Transverse colon (tissue), 4 donors: ENCODE data around the gene TRIM27. TPM values are rescaled to one million over a fixed set of nuclear protein-coding genes. Genes with fewer than 3 reads are reported as not detected.
"Not testable (repeated sequence)": the region's sequence is repeated elsewhere in the genome, so short reads cannot be mapped to it uniquely, and the experiment has no call there.

ENCODE experiments used
- DNase-seq: peaks from one replicate; pipeline ENCODE4 v3.0.0-alpha.2; 2019
- H3K27ac ChIP-seq, 4 donors: fragments of 200-600 bp; sonication (generic); 2 replicates each; pipeline ENCODE4 v1.5.1; 2016 to 2018; ENCODE audit warnings: inconsistent platforms in 4 of 4
- H3K27me3 ChIP-seq: fragments of 200-600 bp; sonication (generic); 2 replicates; pipeline ENCODE4 v1.5.1; 2017; ENCODE audit warnings: inconsistent platforms
- H3K36me3 ChIP-seq, 4 donors: fragments of 200-600 bp; sonication (generic); 2 replicates each; pipeline ENCODE4 v1.5.1; 2017 to 2019; ENCODE audit warnings: inconsistent platforms in 4 of 4
- H3K4me1 ChIP-seq, 4 donors: fragments of 200-600 bp; sonication (generic); 2 replicates each; pipeline ENCODE4 v1.5.1; 2017 to 2020; ENCODE audit warnings: inconsistent platforms in 4 of 4
- H3K4me3 ChIP-seq, 4 donors: fragments of 200-600 bp; sonication (generic); 1 replicate in 1 of 4; 2 replicates in 3 of 4; pipeline versions ENCODE4 v1.5.1 to v1.6.1; 2017 to 2019; ENCODE audit warnings: inconsistent platforms in 4 of 4
- H3K9me3 ChIP-seq, 2 donors: fragments of 200-600 bp; sonication (generic); 2 replicates each; pipeline ENCODE4 v1.5.1; 2017 to 2019; ENCODE audit warnings: inconsistent platforms in 2 of 2
- CTCF ChIP-seq, 5 experiments: fragments of 200-600 bp in 3 of 5; fragments of 450-650 bp in 2 of 5; sonication (generic) in 3 of 5; IDR thresholded peaks; 1 replicate in 2 of 5; 2 replicates in 3 of 5; pipeline ENCODE4 v1.5.1; 2016 to 2017; ENCODE audit warnings: antibody characterized with exemption in 5 of 5, inconsistent platforms in 3 of 5, mild to moderate bottlenecking in 2 of 5, moderate library complexity in 1 of 5
- EP300 ChIP-seq: sonication (generic); formaldehyde crosslinking; IDR thresholded peaks from one replicate; pipeline ENCODE4 v1.6.1; 2017; ENCODE audit warnings: antibody characterized with exemption, low read depth
- POLR2A ChIP-seq: fragments of 450-650 bp; IDR thresholded peaks from one replicate; pipeline ENCODE4 v1.6.1; 2016; ENCODE audit warnings: antibody characterized with exemption, mild to moderate bottlenecking, moderate library complexity
- POLR2AphosphoS5 ChIP-seq, 3 donors: sonication (generic); formaldehyde crosslinking; IDR thresholded peaks; one replicate each; pipeline ENCODE4 v1.6.1; 2016; ENCODE audit warnings: antibody characterized with exemption in 3 of 3
- WGBS, 2 donors: methylation state at CpG; one replicate each; pipeline ENCODE4 v1.1.5; 2018; ENCODE audit warnings: low coverage in 1 of 2; 5-methylcytosine and 5-hydroxymethylcytosine counted together
- in situ Hi-C, 4 donors: fragments of 200-750 bp; cut with MboI; loops; one replicate each; pipeline versions ENCODE4 v1.15.0 to v1.15.1; 2017; ENCODE audit warnings: low sequenced_read_pairs in 3 of 4, low pct_ligation_motif_present in 1 of 4, low pct_unique_long_range_greater_than_20kb in 1 of 4
- intact Hi-C: fragments of 100-400 bp; cut with DNase I; formaldehyde crosslinking; loops from one replicate; pipeline ENCODE4 v1.15.1; 2023; ENCODE audit warnings: low total_unique reads
- total RNA-seq, 4 donors: library from RNA; depleted of rRNA; stranded (reverse); fragments of >200 nt; gene quantifications; one replicate each; pipeline ENCODE4 v1.1.0, GENCODE V29; 2016

Gene TRIM27
- total RNA-seq: 100 to 1,000 TPM in 1 of 4 donors, 10 to 100 TPM in 3; 27.3 to 237 (median 48.9) TPM

GRCh38 chr6:28923318-28924102, at the start of gene TRIM27:
Gene TRIM27 (minus strand): TSS chr6:28923985. CDS start chr6:28923632, 353 bp downstream.
- peaks cover 7 to 24% (median 22%) of the 10 kb centered on the region in 4 donors for H3K4me1 ChIP-seq
- peak within 1 kb of the TSS; percentile 93 to 97 (median 97) for H3K27ac ChIP-seq
- H3K9me3 ChIP-seq: no peaks in the 10 kb centered on the region
- peak; percentile 92 for DNase-seq
- peak within 1 kb of the TSS; percentile 57 to 80 (median 74) for H3K4me3 ChIP-seq
- H3K36me3 ChIP-seq: peaks cover 0 to 21% (median 2%) of the 10 kb centered on the region in 4 donors
- H3K27me3 ChIP-seq: no peaks in the 10 kb centered on the region
- WGBS, 2 donors: 1% methylated on average over 77 of the region's 89 CpGs; no CpG with 5 or more reads in 1 of the 2 donors
- in situ Hi-C loops (no loop called here), intact Hi-C loops (loop anchor here (10.0 kb wide), 1 partner anchor 59 kb away; no protein-coding TSS in a partner anchor)
- TF ChIP-seq EP300 (no peak), POLR2A (peak; percentile 94), POLR2AphosphoS5 (IDR thresholded peaks at IDR 0.05) (peak; percentile 92 to 98 (median 97)), CTCF (IDR thresholded peaks at IDR 0.05) (peak in 1 of 5 experiments; percentile 33)

- H3K4me3 ChIP-seq, H3K4me1 ChIP-seq, intact Hi-C loops, DNase-seq, H3K9me3 ChIP-seq, in situ Hi-C loops, H3K27ac ChIP-seq, H3K27me3 ChIP-seq, H3K36me3 ChIP-seq: not testable (repeated sequence)
- WGBS, 2 donors: 93% methylated on average over 21 of the region's 21 CpGs; no CpG with 5 or more reads in 1 of the 2 donors
Observed at GRCh38 chr6:28970056-28970455, 46.3 kb upstream of the TRIM27 start.

GRCh38 chr6:28969129-28969528, 45.3 kb upstream of the TRIM27 start:
- no peaks in the 10 kb centered on the region for H3K9me3 ChIP-seq
- H3K27ac ChIP-seq: no peak overlapping the region
- TF ChIP-seq EP300 (no peak), POLR2A (no peak), CTCF (IDR thresholded peaks at IDR 0.05) (no peak), POLR2AphosphoS5 (IDR thresholded peaks at IDR 0.05) (no peak)
- no peak for DNase-seq
- 91% methylated on average over 15 of the region's 15 CpGs; no CpG with 5 or more reads in 1 of the 2 donors for WGBS, 2 donors
- no peaks in the 10 kb centered on the region for H3K4me1 ChIP-seq
- no peaks in the 10 kb centered on the region for H3K36me3 ChIP-seq
- intact Hi-C loops: no loop called here
- H3K27me3 ChIP-seq: no peaks in the 10 kb centered on the region
- no peak overlapping the region for H3K4me3 ChIP-seq
- in situ Hi-C loops: no loop called here

GRCh38 chr6:28968476-28968875, 44.7 kb upstream of the TRIM27 start:
- TF ChIP-seq EP300: no peak
- TF ChIP-seq CTCF (IDR thresholded peaks at IDR 0.05): no peak
- no peak for TF ChIP-seq POLR2A
- no peak for TF ChIP-seq POLR2AphosphoS5 (IDR thresholded peaks at IDR 0.05)
- no peak overlapping the region for H3K4me3 ChIP-seq
- H3K27me3 ChIP-seq: no peaks in the 10 kb centered on the region
- in situ Hi-C loops: no loop called here
- no peaks in the 10 kb centered on the region for H3K4me1 ChIP-seq
- no peak for DNase-seq
- no peaks in the 10 kb centered on the region for H3K9me3 ChIP-seq
- no peak overlapping the region for H3K27ac ChIP-seq
- no peaks in the 10 kb centered on the region for H3K36me3 ChIP-seq
- 71 to 81% methylated on average over 1 to 4 of the region's 4 CpGs for WGBS, 2 donors
- intact Hi-C loops: no loop called here
